Thoracic aorta (tissue), 2 donors: Measurements from ENCODE around the gene RAB40B. TPM values are rescaled to one million over a fixed set of nuclear protein-coding genes. Genes with fewer than 3 reads are reported as not detected.
A peak's percentile ranks its signal among the peaks of the same experiment; 100 is the strongest.

Experiments
- ATAC-seq: fragments of 150-250 bp; one replicate; pipeline ENCODE4 v1.8.0; 2017; ENCODE audit warnings: low read depth; ENCODE audit not compliant: insufficient number of reproducible peaks, low FRiP score
- DNase-seq: peaks from one replicate; pipeline ENCODE4 v3.0.0-alpha.2; 2020; ENCODE audit warnings: low spot score
- H3K27ac ChIP-seq, 2 donors: fragments of 200-600 bp; sonication (generic); 1 replicate in 1 of 2; 2 replicates in 1 of 2; pipeline ENCODE4 v1.5.1; 2016; ENCODE audit warnings: mild to moderate bottlenecking in 2 of 2, moderate library complexity in 2 of 2
- H3K27me3 ChIP-seq: fragments of 200-600 bp; sonication (generic); replicated peaks from 2 replicates; pipeline ENCODE4 v1.6.0; 2016; ENCODE audit warnings: mild to moderate bottlenecking; ENCODE audit not compliant: insufficient read depth
- H3K36me3 ChIP-seq: fragments of 200-600 bp; sonication (generic); one replicate; pipeline ENCODE4 v1.5.1; 2016
- H3K4me1 ChIP-seq, 2 donors: fragments of 200-600 bp; sonication (generic); 1 replicate in 1 of 2; 2 replicates in 1 of 2; pipeline versions ENCODE4 v1.5.1 to v1.6.0; 2016; ENCODE audit warnings: low read depth in 2 of 2, mild to moderate bottlenecking in 1 of 2; ENCODE audit not compliant: control insufficient read depth in 1 of 2
- H3K4me3 ChIP-seq: fragments of 200-600 bp; sonication (generic); 2 replicates; pipeline ENCODE4 v1.5.1; 2016; ENCODE audit warnings: mild to moderate bottlenecking
- H3K9me3 ChIP-seq: fragments of 200-600 bp; sonication (generic); 2 replicates; pipeline ENCODE4 v1.5.1; 2016
- total RNA-seq, 2 donors: library from RNA; depleted of rRNA; stranded (reverse); fragments of >200 nt; gene quantifications; one replicate each; pipeline versions ENCODE4 v1.1.0 to v1.2.3, GENCODE V29; 2016
- TF ChIP-seq, protein P1 (sequence below): fragments of 200-600 bp; sonication (generic); IDR thresholded peaks from one replicate; pipeline ENCODE4 v1.5.1; 2019; ENCODE audit warnings: antibody characterized with exemption

Gene RAB40B
- total RNA-seq, 2 donors from 2014 or later, result 17.3 to 21.1 TPM

DNA sequence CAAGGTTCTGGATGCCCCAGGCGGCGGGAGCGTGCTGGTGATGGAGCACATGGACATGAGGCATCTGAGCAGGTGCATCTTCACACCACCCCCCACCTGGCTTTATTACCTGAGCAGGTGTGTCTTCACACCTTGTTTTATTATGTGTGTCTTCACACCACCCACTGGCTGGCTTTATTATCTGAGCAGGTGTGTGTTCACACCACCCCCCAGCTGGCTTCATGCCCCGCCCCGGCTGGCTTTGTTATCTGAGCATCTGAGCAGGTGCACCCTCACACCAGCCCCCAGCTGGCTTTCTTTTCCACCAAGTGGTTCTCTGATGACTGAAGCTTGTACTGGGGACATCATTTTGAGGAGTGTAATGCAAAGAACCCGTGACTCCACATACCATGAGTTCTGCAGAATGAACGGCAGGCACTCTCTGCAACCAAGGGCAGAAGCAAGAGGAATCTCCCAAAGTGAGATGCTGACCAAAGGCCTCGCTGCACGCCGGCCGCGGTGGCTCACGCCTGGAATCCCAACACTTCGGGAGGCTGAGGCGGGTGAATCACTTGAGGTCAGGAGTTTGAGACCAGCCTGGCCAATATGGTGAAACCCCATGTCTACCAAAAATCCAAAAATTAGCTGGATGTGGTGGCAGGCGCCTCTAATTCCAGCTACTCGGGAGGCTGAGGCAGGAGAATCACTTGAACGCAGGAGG is 20.6 kb upstream of the RAB40B start:
- DNase-seq (no peak), ATAC-seq (no peak)
- H3K36me3 ChIP-seq, result peaks cover 22% of the 10 kb centered on the region
- no peak overlapping the region for H3K27ac ChIP-seq
- peaks cover 4 to 20% of the 10 kb centered on the region in 2 donors for H3K4me1 ChIP-seq
- no peaks in the 10 kb centered on the region for H3K27me3 ChIP-seq
- H3K9me3 ChIP-seq, result no peaks in the 10 kb centered on the region
- TF ChIP-seq, protein P1, sequence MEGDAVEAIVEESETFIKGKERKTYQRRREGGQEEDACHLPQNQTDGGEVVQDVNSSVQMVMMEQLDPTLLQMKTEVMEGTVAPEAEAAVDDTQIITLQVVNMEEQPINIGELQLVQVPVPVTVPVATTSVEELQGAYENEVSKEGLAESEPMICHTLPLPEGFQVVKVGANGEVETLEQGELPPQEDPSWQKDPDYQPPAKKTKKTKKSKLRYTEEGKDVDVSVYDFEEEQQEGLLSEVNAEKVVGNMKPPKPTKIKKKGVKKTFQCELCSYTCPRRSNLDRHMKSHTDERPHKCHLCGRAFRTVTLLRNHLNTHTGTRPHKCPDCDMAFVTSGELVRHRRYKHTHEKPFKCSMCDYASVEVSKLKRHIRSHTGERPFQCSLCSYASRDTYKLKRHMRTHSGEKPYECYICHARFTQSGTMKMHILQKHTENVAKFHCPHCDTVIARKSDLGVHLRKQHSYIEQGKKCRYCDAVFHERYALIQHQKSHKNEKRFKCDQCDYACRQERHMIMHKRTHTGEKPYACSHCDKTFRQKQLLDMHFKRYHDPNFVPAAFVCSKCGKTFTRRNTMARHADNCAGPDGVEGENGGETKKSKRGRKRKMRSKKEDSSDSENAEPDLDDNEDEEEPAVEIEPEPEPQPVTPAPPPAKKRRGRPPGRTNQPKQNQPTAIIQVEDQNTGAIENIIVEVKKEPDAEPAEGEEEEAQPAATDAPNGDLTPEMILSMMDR, result no peak
- H3K4me3 ChIP-seq, result no peak overlapping the region

DNA sequence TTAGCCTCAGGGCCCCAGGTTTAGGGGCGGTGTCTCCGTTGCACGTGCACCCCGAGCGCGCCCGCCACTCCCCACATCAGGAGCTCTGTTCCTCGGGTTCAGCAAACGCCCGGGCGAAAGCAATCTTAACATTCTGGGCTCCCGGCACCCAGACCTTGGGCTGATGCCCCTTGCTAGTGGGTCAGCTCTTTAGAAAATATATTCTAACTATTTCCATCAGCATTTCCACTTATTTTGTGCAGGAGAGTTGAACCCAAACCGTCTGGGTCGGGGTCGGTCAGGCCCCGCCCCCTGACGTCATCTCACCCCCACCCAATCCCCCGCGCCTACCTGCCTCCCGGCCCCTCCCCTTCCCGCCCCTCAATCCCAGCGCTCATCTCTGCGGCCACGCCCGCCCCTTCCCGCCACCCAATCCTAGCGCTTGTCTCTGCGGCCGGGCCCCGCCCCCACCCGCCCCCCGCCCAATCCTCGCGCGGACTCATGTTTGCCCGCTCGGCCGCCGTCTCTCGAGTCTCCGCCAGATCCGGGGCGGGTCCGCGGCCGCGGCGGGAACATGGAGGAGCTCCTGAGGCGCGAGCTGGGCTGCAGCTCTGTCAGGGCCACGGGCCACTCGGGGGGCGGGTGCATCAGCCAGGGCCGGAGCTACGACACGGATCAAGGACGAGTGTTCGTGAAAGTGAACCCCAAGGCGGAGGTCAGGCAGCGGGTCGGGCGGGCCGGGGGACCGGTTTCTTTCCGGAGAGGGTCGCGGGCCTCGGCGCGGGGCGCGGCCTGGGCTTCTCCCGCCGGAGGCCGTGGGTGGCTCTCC is 17.9 kb upstream of the RAB40B start, which contains the start of gene FN3KRP:
Gene FN3KRP (plus strand): TSS at position 504 of the 808 bp plus-strand sequence. CDS start 50 bp downstream, at position 554.
- Histone ChIP-seq H3K36me3 (peaks cover 6% of the 10 kb centered on the region), H3K27me3 (no peaks in the 10 kb centered on the region), H3K27ac (peak within 1 kb of the TSS; percentile 28 to 43), H3K4me3 (peak within 1 kb of the TSS; percentile 95), H3K4me1 (peaks cover 4 to 20% of the 10 kb centered on the region in 2 donors), H3K9me3 (no peaks in the 10 kb centered on the region)
- TF ChIP-seq, protein P1, result no peak
- ATAC-seq (peak; percentile 80), DNase-seq (peak; percentile 86)

DNA sequence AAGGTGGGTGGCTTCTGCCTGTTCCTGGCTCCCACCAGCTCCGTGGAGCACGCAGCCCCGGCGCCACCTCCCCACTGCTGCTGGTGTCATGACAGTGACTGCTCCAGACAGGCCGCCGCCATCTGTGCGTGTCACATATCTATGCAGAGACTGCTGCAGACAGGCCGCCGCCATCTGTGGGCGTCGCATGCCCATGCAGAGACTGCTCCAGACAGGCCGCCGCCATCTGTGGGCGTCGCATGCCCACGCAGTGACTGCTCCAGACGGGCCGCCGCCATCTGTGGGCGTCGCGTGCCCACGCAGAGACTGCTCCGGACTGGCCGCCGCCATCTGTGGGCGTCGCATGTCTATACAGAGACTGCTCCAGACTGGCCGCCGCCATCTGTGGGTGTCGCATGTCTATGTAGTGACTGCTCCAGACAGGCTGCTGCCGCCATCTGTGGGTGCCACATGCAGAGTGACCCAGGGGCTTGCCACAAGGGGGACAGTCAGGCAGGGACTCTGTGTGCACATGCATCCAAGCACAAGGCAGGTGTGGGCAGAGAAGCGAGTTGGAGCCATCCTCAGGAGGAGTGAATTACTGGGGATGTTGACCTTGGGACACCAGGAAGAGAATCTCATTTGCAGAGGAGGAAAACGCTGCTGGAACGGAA is 14.7 kb upstream of the RAB40B start:
- no peak for ATAC-seq
- H3K4me1 ChIP-seq, result peaks cover 4 to 17% of the 10 kb centered on the region in 2 donors
- H3K36me3 ChIP-seq, result no peaks in the 10 kb centered on the region

DNA sequence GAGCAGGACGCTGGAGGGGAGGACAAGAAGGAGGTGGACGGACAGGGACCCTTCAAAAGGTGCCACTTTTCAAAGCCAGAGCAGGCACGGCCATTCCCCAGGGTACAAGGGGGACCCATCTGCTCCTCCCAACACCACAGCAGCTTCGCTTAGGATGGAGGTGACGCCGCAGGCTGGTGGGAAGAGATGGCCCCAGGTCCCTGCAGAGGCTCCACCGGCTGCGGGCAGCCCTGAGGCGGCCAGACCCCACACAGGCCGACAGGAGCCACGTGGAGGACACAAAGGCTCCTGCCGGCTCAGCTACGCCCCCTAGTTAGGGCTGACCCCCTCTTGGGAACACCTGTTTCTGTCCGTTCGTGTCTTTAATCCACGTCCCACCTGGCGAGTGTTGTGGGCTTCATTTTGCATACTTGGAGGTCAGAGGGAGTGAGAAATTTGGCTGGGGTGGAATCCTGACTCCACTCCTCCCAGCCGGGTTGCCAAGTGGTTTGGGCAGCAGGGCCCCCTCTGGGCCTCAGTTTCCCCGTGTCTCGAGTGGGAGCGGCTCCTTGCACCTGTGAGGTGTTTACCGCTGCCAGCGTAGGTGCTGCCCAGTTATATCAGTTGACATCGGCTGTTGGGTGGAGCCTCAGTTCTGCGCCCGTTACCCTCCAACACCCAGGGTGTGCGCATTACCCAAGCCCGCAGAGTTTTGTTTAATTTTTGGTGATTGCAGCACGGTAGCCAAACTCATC is 12.2 kb upstream of the RAB40B start:
- no peak overlapping the region for H3K27ac ChIP-seq
- no peaks in the 10 kb centered on the region for H3K27me3 ChIP-seq
- no peak overlapping the region for H3K4me3 ChIP-seq
- ATAC-seq, result no peak
- no peaks in the 10 kb centered on the region for H3K9me3 ChIP-seq
- no peaks in the 10 kb centered on the region for H3K36me3 ChIP-seq
- no peak for DNase-seq
- TF ChIP-seq, protein P1, result no peak
- H3K4me1 ChIP-seq, result peaks cover 0 to under 1% of the 10 kb centered on the region in 2 donors

More for the DNA sequence above, 14.7 kb upstream of the RAB40B start:
- TF ChIP-seq, protein P1, result no peak
- Histone ChIP-seq H3K4me3 (no peak overlapping the region), H3K9me3 (no peaks in the 10 kb centered on the region), H3K27me3 (no peaks in the 10 kb centered on the region), H3K27ac (no peak overlapping the region)
- DNase-seq, result no peak
